ENCODE results near the gene SSTR3. TPM values are rescaled to one million over a fixed set of nuclear protein-coding genes. Genes with fewer than 3 reads are reported as not detected.
A peak's percentile ranks its signal among the peaks of the same experiment; 100 is the strongest.

The SSTR3 gene
- total and polyA plus RNA-seq, 9 of the 15 experiments (the other 6 are each of a cell fraction or from before 2014, with no cell fraction given): 0.03 TPM; not detected in 8

- intact Hi-C loops (cut with micrococcal nuclease): no loop called here
- Histone ChIP-seq H3K27me3 (ENCODE audit: control insufficient read depth in 2 of 2, insufficient read depth in 2 of 2, low read length in 2 of 2) (no peaks in the 10 kb centered on the region), H3K27ac (ENCODE audit: extremely low read depth, low read depth, low read length) (peak within 1 kb of the TSS; percentile 88), H4K20me1 (replicated peaks; ENCODE audit: control insufficient read depth, insufficient read depth, low read length) (no peaks in the 10 kb centered on the region; the same call in none of the 2 replicates), H3K9me3 (replicated peaks; ENCODE audit: control insufficient read depth, insufficient read depth, low read depth, low read length) (no peaks in the 10 kb centered on the region), H3K9ac (ENCODE audit: insufficient read depth in 1 of 2, low read depth in 2 of 2, low read length in 2 of 2) (peak within 1 kb of the TSS; percentile 80 to 91), H3K9me1 (ENCODE audit: control insufficient read depth, insufficient read depth, low read length) (no peaks in the 10 kb centered on the region), H2AFZ (ENCODE audit: low read depth, low read length) (peak within 1 kb of the TSS; percentile 80), H3K4me1 (replicated peaks in 1 of 2; ENCODE audit: control insufficient read depth in 2 of 2, insufficient read depth in 2 of 2, low read length in 2 of 2) (peaks cover 29 to 49% of the 10 kb centered on the region in 2 experiments), H3K79me2 (ENCODE audit: control insufficient read depth, insufficient read depth, low read length) (peaks cover 42% of the 10 kb centered on the region), H3K36me3 (ENCODE audit: control insufficient read depth, insufficient read depth, low read length) (peaks cover 29% of the 10 kb centered on the region; the same call in 2 of the 3 replicates), H3K4me2 (ENCODE audit: insufficient read depth, low read length) (peak within 1 kb of the TSS; percentile 92), H3K4me3 (peak within 1 kb of the TSS; percentile 76)
- peak; percentile 79 for ATAC-seq
- CTCF ChIA-PET (ENCODE audit: low intra/inter-chr PET ratio): no interaction called here
- peak; percentile 73 for FAIRE-seq
- peak; percentile 77 to 91 (median 84) for DNase-seq (ENCODE audit: extremely low read depth in 1 of 4, low spot score in 3 of 4)
- 2% methylated on average over 9 of the region's 23 CpGs for WGBS (ENCODE audit: insufficient coverage, low coverage, missing lambda C conversion rate)
- no TSS peak for BruUV-seq (replicated peaks)
- in situ Hi-C loops (cut with MboI): no loop called here
- POLR2A ChIA-PET: interaction anchor here (0.6 to 0.7 kb wide), 2 partner anchors 22 to 69 kb away, joined by 3 to 4 read pairs; no protein-coding TSS in a partner anchor
- TF ChIP-seq PHF20 (IDR thresholded peaks at IDR 0.05; ENCODE audit: partially characterized antibody) (no peak), CCAR2 (IDR thresholded peaks at IDR 0.05; ENCODE audit: low read depth, low read length) (no peak), MCM2 (IDR thresholded peaks at IDR 0.05; ENCODE audit: low read depth) (no peak), DDX20 (tag; IDR thresholded peaks at IDR 0.05; ENCODE audit: low read depth) (no peak), TRIM28 (IDR thresholded peaks at IDR 0.05) (no peak), ESRRA (IDR thresholded peaks at IDR 0.05; ENCODE audit: borderline replicate concordance, low read depth) (peak; percentile 57), EWSR1 (IDR thresholded peaks at IDR 0.05; ENCODE audit: borderline replicate concordance, low read depth, partially characterized antibody) (no peak), BRF1 (IDR thresholded peaks at IDR 0.05; ENCODE audit: borderline replicate concordance, extremely low read depth, insufficient read length) (no peak), NR3C1 (CRISPR knock-in tag; IDR thresholded peaks at IDR 0.05) (no peak), ZNF592 (IDR thresholded peaks at IDR 0.05) (no peak), SNAPC5 (CRISPR knock-in tag; IDR thresholded peaks at IDR 0.05) (no peak), ZNF717 (CRISPR knock-in tag; IDR thresholded peaks at IDR 0.05) (no peak), HMGN3 (IDR thresholded peaks at IDR 0.05; ENCODE audit: borderline replicate concordance, extremely low read depth, insufficient read length, low read depth, low read length) (no peak), MTA3 (IDR thresholded peaks at IDR 0.05; ENCODE audit: borderline replicate concordance) (0 out of 2 replicates have a peak, but pooled peaks have one; percentile 14), BCOR (IDR thresholded peaks at IDR 0.05) (peak; percentile 76), ZNF436 (CRISPR knock-in tag; IDR thresholded peaks at IDR 0.05) (no peak)
These were observed 32.0 kb upstream of the SSTR3 start, which contains the start of gene RAC2 for GRCh38 chr22:37244114-37244921. RAC2 (minus strand) TSS chr22:37244269; CDS start chr22:37244148, 121 bp downstream.

All from K562 (cell line).